ENCODE data around the gene RCCD1.

RCCD1 gene

GRCh38 chr15:90994417-90995311 lies 40.0 kb downstream of the RCCD1 start, which contains the start of gene PRC1:
Gene PRC1, minus strand, starts transcription at chr15:90994535. Its CDS starts 118 bp downstream, at chr15:90994417.
- H3K27ac ChIP-seq (ENCODE audit: low read depth, low read length) = peak within 1 kb of the TSS; percentile 71
- peaks cover 35% of the 10 kb centered on the region for H3K4me1 ChIP-seq (ENCODE audit: control insufficient read depth, low read length)
- H3K4me3 ChIP-seq (ENCODE audit: low read length) = peak within 1 kb of the TSS; percentile 97
- peak within 1 kb of the TSS; percentile 85 for H3K4me2 ChIP-seq (ENCODE audit: low read length)
- no peaks in the 10 kb centered on the region for H3K9me2 ChIP-seq (replicated peaks; ENCODE audit: control insufficient read depth, low read length)
- H3F3A ChIP-seq (ENCODE audit: control insufficient read depth, insufficient read depth) = no peaks in the 10 kb centered on the region
- peaks cover 52% of the 10 kb centered on the region for H3K36me3 ChIP-seq (ENCODE audit: control insufficient read depth, low read length)
- peaks cover 69% of the 10 kb centered on the region for H3K79me2 ChIP-seq (ENCODE audit: control insufficient read depth, low read length)
- TF ChIP-seq, protein P1, sequence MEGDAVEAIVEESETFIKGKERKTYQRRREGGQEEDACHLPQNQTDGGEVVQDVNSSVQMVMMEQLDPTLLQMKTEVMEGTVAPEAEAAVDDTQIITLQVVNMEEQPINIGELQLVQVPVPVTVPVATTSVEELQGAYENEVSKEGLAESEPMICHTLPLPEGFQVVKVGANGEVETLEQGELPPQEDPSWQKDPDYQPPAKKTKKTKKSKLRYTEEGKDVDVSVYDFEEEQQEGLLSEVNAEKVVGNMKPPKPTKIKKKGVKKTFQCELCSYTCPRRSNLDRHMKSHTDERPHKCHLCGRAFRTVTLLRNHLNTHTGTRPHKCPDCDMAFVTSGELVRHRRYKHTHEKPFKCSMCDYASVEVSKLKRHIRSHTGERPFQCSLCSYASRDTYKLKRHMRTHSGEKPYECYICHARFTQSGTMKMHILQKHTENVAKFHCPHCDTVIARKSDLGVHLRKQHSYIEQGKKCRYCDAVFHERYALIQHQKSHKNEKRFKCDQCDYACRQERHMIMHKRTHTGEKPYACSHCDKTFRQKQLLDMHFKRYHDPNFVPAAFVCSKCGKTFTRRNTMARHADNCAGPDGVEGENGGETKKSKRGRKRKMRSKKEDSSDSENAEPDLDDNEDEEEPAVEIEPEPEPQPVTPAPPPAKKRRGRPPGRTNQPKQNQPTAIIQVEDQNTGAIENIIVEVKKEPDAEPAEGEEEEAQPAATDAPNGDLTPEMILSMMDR (IDR thresholded peaks at IDR 0.05; ENCODE audit: low read depth, low read length, poor library complexity, severe bottlenecking) = no peak
- no peak for TF ChIP-seq EZH2phosphoT487 (IDR thresholded peaks at IDR 0.05; ENCODE audit: borderline replicate concordance, low read length)
- H3K9me3 ChIP-seq (ENCODE audit: control insufficient read depth, insufficient read depth, low read length) = no peaks in the 10 kb centered on the region
- H4K20me1 ChIP-seq (ENCODE audit: control insufficient read depth, insufficient read depth, low read depth, low read length) = peaks cover 9% of the 10 kb centered on the region; the same call in 1 of the 2 replicates
- no peaks in the 10 kb centered on the region for H3K27me3 ChIP-seq (ENCODE audit: control insufficient read depth, low read length)

DNA sequence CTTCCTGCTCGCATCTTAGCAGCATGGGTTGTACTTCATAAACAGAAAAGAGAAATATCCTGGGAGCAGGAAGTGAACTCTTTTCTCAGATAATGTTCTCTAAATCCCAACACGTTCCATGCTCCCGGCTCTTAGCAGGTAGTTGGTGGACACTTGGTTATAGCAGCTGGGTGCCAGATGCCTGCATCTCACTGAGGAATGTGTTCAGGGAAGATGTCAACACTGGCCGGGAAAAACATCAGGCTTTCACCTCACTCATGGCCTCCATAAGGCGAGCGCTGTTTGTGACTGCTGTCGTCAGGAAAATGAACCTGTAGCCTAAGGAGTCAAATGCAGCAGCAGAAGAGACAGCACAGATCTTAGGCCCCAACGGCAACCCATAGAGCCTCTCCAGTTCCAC lies 44.1 kb downstream of the RCCD1 start:
- Histone ChIP-seq H3F3A (ENCODE audit: control insufficient read depth, insufficient read depth) (no peaks in the 10 kb centered on the region), H3K4me1 (ENCODE audit: control insufficient read depth, low read length) (peaks cover 9% of the 10 kb centered on the region), H3K27me3 (ENCODE audit: control insufficient read depth, low read length) (no peaks in the 10 kb centered on the region), H3K9me2 (replicated peaks; ENCODE audit: control insufficient read depth, low read length) (no peaks in the 10 kb centered on the region), H3K4me2 (ENCODE audit: low read length) (no peak overlapping the region), H3K4me3 (ENCODE audit: low read length) (no peak overlapping the region), H3K9me3 (ENCODE audit: control insufficient read depth, insufficient read depth, low read length) (no peaks in the 10 kb centered on the region), H3K79me2 (ENCODE audit: control insufficient read depth, low read length) (peaks cover 29% of the 10 kb centered on the region), H3K27ac (ENCODE audit: low read depth, low read length) (no peak overlapping the region), H4K20me1 (ENCODE audit: control insufficient read depth, insufficient read depth, low read depth, low read length) (0 out of 2 replicates have a peak, but pooled peaks cover 3% of the 10 kb centered on the region), H3K36me3 (ENCODE audit: control insufficient read depth, low read length) (peaks cover 65% of the 10 kb centered on the region)
- TF ChIP-seq EZH2phosphoT487 (IDR thresholded peaks at IDR 0.05; ENCODE audit: borderline replicate concordance, low read length) = no peak
- TF ChIP-seq, protein P1 (IDR thresholded peaks at IDR 0.05; ENCODE audit: low read depth, low read length, poor library complexity, severe bottlenecking) = no peak

- Histone ChIP-seq H3K27ac (ENCODE audit: low read depth, low read length) (no peak overlapping the region), H3K27me3 (ENCODE audit: control insufficient read depth, low read length) (no peaks in the 10 kb centered on the region), H3K36me3 (ENCODE audit: control insufficient read depth, low read length) (peaks cover 74% of the 10 kb centered on the region), H3K4me3 (ENCODE audit: low read length) (no peak overlapping the region), H3K4me1 (ENCODE audit: control insufficient read depth, low read length) (no peaks in the 10 kb centered on the region; the same call in 1 of the 2 replicates), H3K79me2 (ENCODE audit: control insufficient read depth, low read length) (peaks cover 6% of the 10 kb centered on the region), H4K20me1 (ENCODE audit: control insufficient read depth, insufficient read depth, low read depth, low read length) (peaks cover 3% of the 10 kb centered on the region; the same call in 1 of the 2 replicates), H3K4me2 (ENCODE audit: low read length) (no peak overlapping the region), H3K9me3 (ENCODE audit: control insufficient read depth, insufficient read depth, low read length) (no peaks in the 10 kb centered on the region), H3F3A (ENCODE audit: control insufficient read depth, insufficient read depth) (no peaks in the 10 kb centered on the region), H3K9me2 (replicated peaks; ENCODE audit: control insufficient read depth, low read length) (no peaks in the 10 kb centered on the region)
- TF ChIP-seq EZH2phosphoT487 (IDR thresholded peaks at IDR 0.05; ENCODE audit: borderline replicate concordance, low read length) = no peak
- TF ChIP-seq, protein P1 (IDR thresholded peaks at IDR 0.05; ENCODE audit: low read depth, low read length, poor library complexity, severe bottlenecking) = no peak
Measured at GRCh38 chr15:91001209-91001608, 46.5 kb downstream of the RCCD1 start.

All from DOHH2 (cell line).